ENCODE results near the gene PDSS2.
"Not testable (repeated sequence)": the region's sequence is repeated elsewhere in the genome, so short reads cannot be mapped to it uniquely, and the experiment has no call there.

PDSS2 gene

DNA sequence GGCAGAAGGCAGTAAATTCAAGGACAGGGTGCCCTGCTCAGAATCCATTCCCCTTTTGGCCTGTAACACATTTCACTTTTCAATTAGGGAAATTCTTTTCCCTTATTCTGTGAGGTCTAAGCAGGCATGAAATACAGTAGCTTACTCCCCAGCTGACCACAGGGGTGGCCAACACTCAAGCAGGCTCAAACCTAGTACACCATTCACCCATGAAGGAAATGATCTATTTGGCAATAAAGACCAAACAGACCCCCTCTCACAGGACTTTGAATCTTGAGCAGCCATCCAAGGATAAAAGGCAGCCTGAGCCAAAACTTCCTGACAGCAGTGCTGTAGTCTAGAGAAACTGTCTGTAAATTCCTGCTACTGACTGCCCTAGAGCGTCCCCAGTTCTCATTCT lies 17.7 kb downstream of the PDSS2 start:
- no peak overlapping the region for H3K27ac ChIP-seq (ENCODE audit: low read length)
- no peak for DNase-seq (ENCODE audit: low read depth, low spot score)
- no peaks in the 10 kb centered on the region for H3K27me3 ChIP-seq (ENCODE audit: control insufficient read depth, insufficient read depth, low read length)
- no peaks in the 10 kb centered on the region for H3K4me1 ChIP-seq (ENCODE audit: control insufficient read depth, insufficient read depth, low read length)
- H3K9me3 ChIP-seq (ENCODE audit: control insufficient read depth, insufficient read depth, low read length): no peaks in the 10 kb centered on the region
- no peak overlapping the region for H3K4me3 ChIP-seq (ENCODE audit: low read length)
- WGBS (ENCODE audit: insufficient coverage, insufficient read length): no CpG with 5 or more reads among the region's 1 CpG
- no peaks in the 10 kb centered on the region for H3K36me3 ChIP-seq (ENCODE audit: control insufficient read depth, insufficient read depth, low read length)

DNA sequence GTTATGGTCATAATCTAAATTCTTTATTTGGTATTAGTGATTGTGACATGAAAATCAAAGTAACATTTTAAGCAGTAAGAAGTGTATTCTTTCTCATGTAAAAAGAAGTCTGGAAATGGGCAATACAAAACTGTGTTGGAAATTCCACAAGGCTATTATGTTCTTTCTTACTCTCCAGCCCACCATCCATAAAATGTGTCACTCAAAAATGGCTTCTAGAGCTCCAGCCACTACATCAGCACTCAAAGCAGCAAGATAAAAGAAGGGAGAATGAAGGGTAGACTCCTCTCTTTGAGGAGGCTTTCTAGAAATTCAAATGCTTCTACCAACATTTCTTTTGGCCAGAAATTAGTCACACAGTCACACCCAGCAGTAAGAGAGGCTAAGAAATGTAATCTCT lies 18.4 kb downstream of the PDSS2 start:
- DNase-seq (ENCODE audit: low read depth, low spot score): no peak
- no peaks in the 10 kb centered on the region for H3K36me3 ChIP-seq (ENCODE audit: control insufficient read depth, insufficient read depth, low read length)
- H3K9me3 ChIP-seq (ENCODE audit: control insufficient read depth, insufficient read depth, low read length): no peaks in the 10 kb centered on the region
- H3K4me1 ChIP-seq (ENCODE audit: control insufficient read depth, insufficient read depth, low read length): no peaks in the 10 kb centered on the region
- no peaks in the 10 kb centered on the region for H3K27me3 ChIP-seq (ENCODE audit: control insufficient read depth, insufficient read depth, low read length)
- no peak overlapping the region for H3K27ac ChIP-seq (ENCODE audit: low read length)
- no peak overlapping the region for H3K4me3 ChIP-seq (ENCODE audit: low read length)

DNA sequence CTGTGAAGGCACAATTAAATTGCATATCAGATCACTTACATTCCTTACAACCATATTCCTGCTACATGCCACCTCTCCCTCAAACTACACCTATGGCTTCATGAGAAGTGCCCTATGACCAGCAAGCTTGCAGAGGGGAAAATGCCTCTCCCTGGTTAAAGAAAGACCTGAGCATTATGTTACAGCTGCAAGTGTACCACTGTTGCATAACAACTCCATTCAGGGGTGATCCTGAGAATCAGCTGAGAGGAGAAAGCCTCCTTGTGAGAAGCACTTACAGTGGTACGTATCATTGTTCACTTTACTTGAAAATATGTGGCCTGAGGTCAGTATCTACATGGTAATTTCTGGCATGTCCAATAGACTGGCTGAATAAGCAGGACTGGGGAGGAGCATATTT lies 20.0 kb downstream of the PDSS2 start:
- H3K9me3 ChIP-seq (ENCODE audit: control insufficient read depth, insufficient read depth, low read length): no peaks in the 10 kb centered on the region
- H3K27ac ChIP-seq (ENCODE audit: low read length): no peak overlapping the region
- H3K4me1 ChIP-seq (ENCODE audit: control insufficient read depth, insufficient read depth, low read length): no peaks in the 10 kb centered on the region
- H3K27me3 ChIP-seq (ENCODE audit: control insufficient read depth, insufficient read depth, low read length): no peaks in the 10 kb centered on the region
- H3K4me3 ChIP-seq (ENCODE audit: low read length): no peak overlapping the region
- no CpG with 5 or more reads among the region's 1 CpG for WGBS (ENCODE audit: insufficient coverage, insufficient read length)
- no peaks in the 10 kb centered on the region for H3K36me3 ChIP-seq (ENCODE audit: control insufficient read depth, insufficient read depth, low read length)
- no peak for DNase-seq (ENCODE audit: low read depth, low spot score)

DNA sequence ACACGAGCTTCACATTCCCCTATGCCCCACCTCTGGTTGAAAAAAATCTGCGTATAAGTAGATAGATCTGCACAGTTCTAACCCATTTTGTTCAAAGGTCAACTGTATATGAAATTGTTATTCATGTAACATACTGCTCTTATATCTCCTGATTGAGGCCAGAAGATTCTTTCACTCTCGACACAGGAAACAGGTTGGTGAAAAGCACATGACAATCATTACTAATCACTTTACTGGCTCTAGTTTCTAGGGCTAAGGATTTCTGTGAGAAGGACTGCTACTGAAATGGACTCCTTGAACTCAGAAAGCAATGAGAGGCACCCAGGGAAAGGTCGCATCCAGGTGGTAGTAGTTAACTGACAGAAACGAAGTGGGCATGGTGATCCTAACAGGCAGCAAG lies 21.7 kb downstream of the PDSS2 start:
- no peaks in the 10 kb centered on the region for H3K27me3 ChIP-seq (ENCODE audit: control insufficient read depth, insufficient read depth, low read length)
- H3K36me3 ChIP-seq (ENCODE audit: control insufficient read depth, insufficient read depth, low read length): no peaks in the 10 kb centered on the region
- no peak overlapping the region for H3K4me3 ChIP-seq (ENCODE audit: low read length)
- WGBS (ENCODE audit: insufficient coverage, insufficient read length): no CpG with 5 or more reads among the region's 5 CpGs
- H3K9me3 ChIP-seq (ENCODE audit: control insufficient read depth, insufficient read depth, low read length): no peaks in the 10 kb centered on the region
- DNase-seq (ENCODE audit: low read depth, low spot score): no peak
- H3K4me1 ChIP-seq (ENCODE audit: control insufficient read depth, insufficient read depth, low read length): no peaks in the 10 kb centered on the region
- no peak overlapping the region for H3K27ac ChIP-seq (ENCODE audit: low read length)

DNA sequence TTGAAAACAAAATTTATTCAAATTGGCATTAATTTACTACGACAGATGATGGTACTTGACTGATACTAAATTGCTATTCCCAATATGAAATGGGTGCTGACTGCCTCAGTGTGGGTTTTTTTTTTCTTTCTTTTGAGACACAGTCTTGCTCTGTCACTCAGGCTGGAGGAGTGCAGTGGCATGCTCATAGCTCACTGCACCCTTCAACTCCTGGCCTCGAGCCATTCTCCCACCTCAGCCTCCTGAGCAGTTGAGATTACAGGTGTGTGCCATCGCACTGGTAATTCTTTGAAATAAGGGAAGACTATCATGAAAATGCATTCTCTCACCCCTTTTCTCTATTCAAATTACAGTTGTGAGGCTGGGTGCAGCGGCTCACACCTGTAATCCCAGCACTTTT lies 22.5 kb downstream of the PDSS2 start:
- H3K27ac ChIP-seq (ENCODE audit: low read length): no peak overlapping the region
- H3K9me3 ChIP-seq (ENCODE audit: control insufficient read depth, insufficient read depth, low read length): no peaks in the 10 kb centered on the region
- H3K27me3 ChIP-seq (ENCODE audit: control insufficient read depth, insufficient read depth, low read length): no peaks in the 10 kb centered on the region
- H3K36me3 ChIP-seq (ENCODE audit: control insufficient read depth, insufficient read depth, low read length): no peaks in the 10 kb centered on the region
- no peak for DNase-seq (ENCODE audit: low read depth, low spot score)
- no peak overlapping the region for H3K4me3 ChIP-seq (ENCODE audit: low read length)
- no CpG with 5 or more reads among the region's 4 CpGs for WGBS (ENCODE audit: insufficient coverage, insufficient read length)
- no peaks in the 10 kb centered on the region for H3K4me1 ChIP-seq (ENCODE audit: control insufficient read depth, insufficient read depth, low read length)

DNA sequence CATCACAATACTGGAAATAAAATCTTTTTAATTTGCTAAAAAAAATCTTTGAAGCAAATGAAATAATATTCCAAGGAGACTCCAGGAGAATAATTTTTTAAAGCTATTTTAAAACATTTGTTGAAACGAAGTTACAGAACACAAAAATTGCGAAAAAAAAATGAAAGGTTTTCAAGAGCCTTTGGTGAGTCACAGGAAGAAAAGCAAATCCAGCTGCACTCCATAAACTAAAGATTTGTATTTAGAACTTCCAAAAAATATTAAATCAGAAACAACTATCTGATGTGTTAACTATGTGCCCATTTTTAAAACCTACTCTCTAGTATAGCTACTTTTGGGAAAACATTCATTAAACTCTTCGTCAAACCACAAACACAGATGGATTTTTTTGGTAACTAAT lies 23.6 kb downstream of the PDSS2 start:
- H3K27me3 ChIP-seq (ENCODE audit: control insufficient read depth, insufficient read depth, low read length): no peaks in the 10 kb centered on the region
- H3K36me3 ChIP-seq (ENCODE audit: control insufficient read depth, insufficient read depth, low read length): no peaks in the 10 kb centered on the region
- H3K27ac ChIP-seq (ENCODE audit: low read length): no peak overlapping the region
- H3K4me1 ChIP-seq (ENCODE audit: control insufficient read depth, insufficient read depth, low read length): no peaks in the 10 kb centered on the region
- H3K4me3 ChIP-seq (ENCODE audit: low read length): no peak overlapping the region
- H3K9me3 ChIP-seq (ENCODE audit: control insufficient read depth, insufficient read depth, low read length): no peaks in the 10 kb centered on the region
- no peak for DNase-seq (ENCODE audit: low read depth, low spot score)
- no CpG with 5 or more reads among the region's 3 CpGs for WGBS (ENCODE audit: insufficient coverage, insufficient read length)

DNA sequence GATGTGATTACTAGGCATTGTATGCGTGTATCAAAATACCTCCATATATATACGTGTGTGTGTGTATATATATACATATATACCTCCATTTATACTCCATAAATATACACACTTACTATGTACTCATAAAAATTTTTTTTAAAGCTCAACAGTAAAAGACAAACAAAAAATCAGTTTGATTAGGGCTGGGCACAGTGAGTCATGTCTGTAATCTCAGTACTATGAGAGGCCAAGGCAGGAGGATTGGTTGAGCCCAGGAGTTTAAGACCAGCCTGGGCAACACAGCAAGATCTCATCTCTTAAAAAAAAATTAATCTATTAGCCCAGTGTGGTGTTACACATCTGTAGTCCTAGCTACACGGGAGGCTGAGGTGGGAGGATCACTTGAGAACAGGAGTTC lies 24.6 kb downstream of the PDSS2 start:
- Histone ChIP-seq H3K4me3 (ENCODE audit: low read length) (no peak overlapping the region), H3K27ac (ENCODE audit: low read length) (no peak overlapping the region), H3K27me3 (ENCODE audit: control insufficient read depth, insufficient read depth, low read length) (no peaks in the 10 kb centered on the region), H3K4me1 (ENCODE audit: control insufficient read depth, insufficient read depth, low read length) (no peaks in the 10 kb centered on the region), H3K36me3 (ENCODE audit: control insufficient read depth, insufficient read depth, low read length) (no peaks in the 10 kb centered on the region), H3K9me3 (ENCODE audit: control insufficient read depth, insufficient read depth, low read length) (no peaks in the 10 kb centered on the region)
- WGBS (ENCODE audit: insufficient coverage, insufficient read length): no CpG with 5 or more reads among the region's 3 CpGs
- no peak for DNase-seq (ENCODE audit: low read depth, low spot score)

DNA sequence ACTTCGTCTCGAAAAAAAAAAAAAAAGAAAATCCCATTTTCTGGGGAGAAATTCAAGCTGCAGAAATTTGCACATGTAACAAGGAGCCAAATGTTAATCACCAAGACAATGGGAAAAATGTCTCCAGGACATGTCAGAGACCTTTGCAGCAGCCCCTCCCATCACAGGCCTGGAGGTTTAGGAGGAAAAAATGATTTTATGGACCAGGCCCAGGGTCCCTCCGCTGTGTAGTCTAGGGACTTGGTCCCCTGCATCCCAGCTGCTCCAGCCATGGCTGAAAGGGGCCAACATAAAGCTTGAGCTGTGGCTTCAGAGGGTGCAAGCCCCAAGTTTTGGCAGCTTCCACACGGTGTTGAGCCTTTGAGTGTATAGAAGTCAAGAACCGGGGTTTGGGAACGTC lies 33.4 kb downstream of the PDSS2 start:
- not testable (repeated sequence) for H3K36me3 ChIP-seq (ENCODE audit: control insufficient read depth, insufficient read depth, low read length); DNase-seq (ENCODE audit: low read depth, low spot score)
- WGBS (ENCODE audit: insufficient coverage, insufficient read length): no CpG with 5 or more reads among the region's 6 CpGs

DNA sequence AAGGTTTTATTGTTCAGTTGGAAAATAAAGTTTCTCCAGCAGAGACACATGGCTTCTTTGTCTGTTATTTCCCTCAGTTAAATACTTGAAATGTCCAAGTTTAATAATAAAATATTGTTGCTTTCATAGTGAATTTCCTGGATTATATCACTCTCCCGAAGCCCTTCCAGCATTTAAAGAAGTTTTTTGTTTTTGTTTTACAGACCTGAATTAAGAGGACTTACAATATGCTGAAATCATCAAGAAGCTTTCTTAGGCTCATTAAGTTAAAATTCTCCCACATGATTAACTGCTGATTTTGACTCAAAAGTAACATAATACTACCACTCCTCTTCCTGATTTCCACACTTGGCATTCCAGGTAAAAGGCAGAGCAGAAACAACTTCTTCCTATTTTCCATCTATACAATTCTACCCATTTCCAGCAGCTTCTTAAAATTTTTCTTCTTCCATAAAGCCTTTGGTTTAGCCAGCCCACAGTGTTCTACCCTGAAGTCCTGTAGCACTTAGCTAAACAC lies 35.8 kb downstream of the PDSS2 start:
- Histone ChIP-seq H3K9me3 (ENCODE audit: control insufficient read depth, insufficient read depth, low read length) (no peaks in the 10 kb centered on the region), H3K36me3 (ENCODE audit: control insufficient read depth, insufficient read depth, low read length) (no peaks in the 10 kb centered on the region), H3K27me3 (ENCODE audit: control insufficient read depth, insufficient read depth, low read length) (no peaks in the 10 kb centered on the region), H3K27ac (ENCODE audit: low read length) (no peak overlapping the region), H3K4me1 (ENCODE audit: control insufficient read depth, insufficient read depth, low read length) (no peaks in the 10 kb centered on the region), H3K4me3 (ENCODE audit: low read length) (no peak overlapping the region)
- DNase-seq (ENCODE audit: low read depth, low spot score): no peak
- no CpG with 5 or more reads among the region's 1 CpG for WGBS (ENCODE audit: insufficient coverage, insufficient read length)

More for the DNA sequence above, 33.4 kb downstream of the PDSS2 start:
- H3K9me3 ChIP-seq (ENCODE audit: control insufficient read depth, insufficient read depth, low read length); H3K27ac ChIP-seq (ENCODE audit: low read length); H3K4me3 ChIP-seq (ENCODE audit: low read length); H3K4me1 ChIP-seq (ENCODE audit: control insufficient read depth, insufficient read depth, low read length); H3K27me3 ChIP-seq (ENCODE audit: control insufficient read depth, insufficient read depth, low read length): not testable (repeated sequence)

DNA sequence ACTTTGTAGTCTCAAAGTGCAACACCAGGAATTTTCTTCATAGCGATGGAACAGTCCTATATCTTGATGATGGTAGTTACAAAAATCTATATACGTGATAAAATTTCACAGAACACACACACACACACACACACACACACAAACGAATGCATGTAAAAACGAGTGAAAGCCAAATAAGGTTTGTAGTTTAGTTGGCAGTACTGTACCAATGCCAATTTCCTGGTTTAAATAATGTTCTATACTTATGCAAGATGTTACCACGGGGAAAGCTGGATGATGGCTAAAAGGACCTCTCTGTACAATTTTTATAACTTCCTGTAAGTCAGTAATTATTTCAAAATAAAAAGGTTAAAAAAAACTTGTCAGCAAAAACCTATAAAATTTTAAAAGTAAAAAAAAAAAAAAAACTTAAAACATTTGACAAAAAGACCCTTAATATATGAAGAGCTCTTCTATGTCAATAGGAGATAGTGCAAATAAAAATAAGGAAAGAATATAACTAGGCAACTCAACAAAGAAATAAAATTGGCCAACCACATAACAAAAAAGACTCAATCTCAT lies 37.6 kb downstream of the PDSS2 start:
- Histone ChIP-seq H3K36me3 (ENCODE audit: control insufficient read depth, insufficient read depth, low read length) (no peaks in the 10 kb centered on the region), H3K4me3 (ENCODE audit: low read length) (no peak overlapping the region), H3K27me3 (ENCODE audit: control insufficient read depth, insufficient read depth, low read length) (no peaks in the 10 kb centered on the region), H3K9me3 (ENCODE audit: control insufficient read depth, insufficient read depth, low read length) (no peaks in the 10 kb centered on the region), H3K4me1 (ENCODE audit: control insufficient read depth, insufficient read depth, low read length) (no peaks in the 10 kb centered on the region), H3K27ac (ENCODE audit: low read length) (no peak overlapping the region)
- WGBS (ENCODE audit: insufficient coverage, insufficient read length): no CpG with 5 or more reads among the region's 5 CpGs
- DNase-seq (ENCODE audit: low read depth, low spot score): no peak

DNA sequence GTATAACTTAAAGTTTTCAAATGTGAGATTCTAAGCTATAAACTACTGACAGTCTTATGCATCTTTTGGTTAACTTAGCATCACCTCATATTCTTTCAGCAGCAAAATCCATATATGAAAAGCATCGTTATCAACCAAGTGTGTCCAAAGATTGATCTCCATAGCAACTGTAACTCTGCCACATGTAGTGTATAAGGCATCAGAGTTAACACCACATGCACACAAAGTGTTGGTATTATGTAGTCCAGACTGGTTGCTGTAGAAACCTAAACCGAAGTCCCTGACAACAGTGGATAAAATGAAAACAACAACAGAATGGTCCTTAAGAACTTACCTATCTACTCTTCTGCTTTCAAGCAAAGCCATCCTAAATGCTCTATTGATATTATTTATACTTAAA lies 39.6 kb downstream of the PDSS2 start:
- WGBS (ENCODE audit: insufficient coverage, insufficient read length): no CpG with 5 or more reads among the region's 2 CpGs
- no peak for DNase-seq (ENCODE audit: low read depth, low spot score)
- Histone ChIP-seq H3K27me3 (ENCODE audit: control insufficient read depth, insufficient read depth, low read length) (no peaks in the 10 kb centered on the region), H3K4me1 (ENCODE audit: control insufficient read depth, insufficient read depth, low read length) (no peaks in the 10 kb centered on the region), H3K27ac (ENCODE audit: low read length) (no peak overlapping the region), H3K9me3 (ENCODE audit: control insufficient read depth, insufficient read depth, low read length) (no peaks in the 10 kb centered on the region), H3K36me3 (ENCODE audit: control insufficient read depth, insufficient read depth, low read length) (no peaks in the 10 kb centered on the region), H3K4me3 (ENCODE audit: low read length) (no peak overlapping the region)

All from iPS DF 6.9 (cell line).